Activated CD8-positive, alpha-beta T cell treated with anti-CD3 and anti-CD28 coated beads for 36 hours (primary cell): ENCODE results near the gene MRPS6. TPM values are rescaled to one million over a fixed set of nuclear protein-coding genes. Genes with fewer than 3 reads are reported as not detected.

Source experiments
- ATAC-seq: fragments of 200-7000 bp; cut with Tn5 transposase; one replicate; pipeline ENCODE4 v1.10.0; 2021; ENCODE audit warnings: mild to moderate bottlenecking, moderate library complexity
- CTCF ChIA-PET: fragments of 350-600 bp; sonication (Branson Sonifier 250); formaldehyde crosslinking; loops from one replicate; lab custom pipeline; 2021; ENCODE audit warnings: antibody characterized with exemption; lab: Charles Lee
- POLR2A ChIA-PET: fragments of 350-600 bp; sonication (Branson Sonifier 250); formaldehyde crosslinking; loops from one replicate; lab custom pipeline; 2021; ENCODE audit warnings: antibody characterized with exemption; lab: Charles Lee
- DNase-seq: peaks from one replicate; pipeline ENCODE4 v3.0.0-alpha.2; 2020
- H3K27ac Mint-ChIP-seq: one replicate; pipeline ENCODE4 v1.8.0; 2021; ENCODE audit warnings: mild to moderate bottlenecking, mixed read lengths
- H3K27me3 Mint-ChIP-seq: one replicate; pipeline ENCODE4 v1.8.0; 2021; ENCODE audit warnings: mixed read lengths
- H3K36me3 Mint-ChIP-seq: one replicate; pipeline ENCODE4 v1.8.0; 2021; ENCODE audit warnings: low read depth, mixed read lengths
- H3K4me1 Mint-ChIP-seq: one replicate; pipeline ENCODE4 v1.8.0; 2021; ENCODE audit warnings: low read depth, mixed read lengths
- H3K4me3 Mint-ChIP-seq: one replicate; pipeline ENCODE4 v1.8.0; 2021; ENCODE audit warnings: mild to moderate bottlenecking, moderate library complexity, mixed read lengths
- H3K9me3 Mint-ChIP-seq: one replicate; pipeline ENCODE4 v1.8.0; 2021; ENCODE audit warnings: mixed read lengths
- CTCF ChIP-seq: fragments of 200-600 bp; IDR thresholded peaks from one replicate; pipeline ENCODE4 v1.8.0; 2022; ENCODE audit warnings: antibody characterized with exemption, mild to moderate bottlenecking
- intact Hi-C: fragments of 100-400 bp; cut with micrococcal nuclease; formaldehyde crosslinking; loops from one replicate; pipeline ENCODE4 v1.10.0; 2022
- total RNA-seq, 2 experiments: library from RNA; stranded (reverse); gene quantifications; one replicate each; pipeline ENCODE4 v1.2.3, GENCODE V29; 2021

Gene MRPS6
- total RNA-seq, 2 experiments from 2014 or later, result 93.9 to 95.2 TPM

- POLR2A ChIA-PET, result interaction anchor here (1.4 kb wide), 2 partner anchors 8 to 97 kb away, joined by 3 read pairs; no protein-coding TSS in a partner anchor
Measured at GRCh38 chr21:34077888-34078287, 4.5 kb downstream of the MRPS6 start.

GRCh38 chr21:34078915-34079314, 5.5 kb downstream of the MRPS6 start:
- Mint-ChIP-seq H3K27me3 (no peaks in the 10 kb centered on the region), H3K9me3 (no peaks in the 10 kb centered on the region), H3K27ac (peak overlapping the region; percentile 92), H3K4me1 (peaks cover 88% of the 10 kb centered on the region), H3K36me3 (peaks cover 84% of the 10 kb centered on the region), H3K4me3 (peak overlapping the region; percentile 65)
- intact Hi-C loops, result loop anchor here (5.0 kb wide), 3 partner anchors 48 to 132 kb away; no protein-coding TSS in a partner anchor
- ATAC-seq (peak; percentile 15), DNase-seq (peak; percentile 62)
- no peak for TF ChIP-seq CTCF
- ChIA-PET CTCF (interaction anchor here (2.1 to 6.6 kb wide), 2 partner anchors 12 to 155 kb away, joined by 6 to 57 read pairs; no protein-coding TSS in a partner anchor), POLR2A (interaction anchor here (0.6 kb wide), 1 partner anchor 145 kb away, joined by 3 read pairs; no protein-coding TSS in a partner anchor)

More at GRCh38 chr21:34077888-34078287, 4.5 kb downstream of the MRPS6 start:
- Mint-ChIP-seq H3K36me3 (peaks cover 76% of the 10 kb centered on the region), H3K4me1 (peaks cover 78% of the 10 kb centered on the region), H3K27me3 (no peaks in the 10 kb centered on the region), H3K27ac (peak overlapping the region; percentile 92), H3K4me3 (peak overlapping the region; percentile 65), H3K9me3 (no peaks in the 10 kb centered on the region)
- DNase-seq, result no peak
- ATAC-seq, result peak; percentile 18
- intact Hi-C loops, result loop anchor here (5.0 kb wide), 3 partner anchors 49 to 131 kb away; no protein-coding TSS in a partner anchor
- CTCF ChIA-PET, result interaction anchor here (0.9 to 6.6 kb wide), 4 partner anchors 13 to 154 kb away, joined by 4 to 57 read pairs (median 5); no protein-coding TSS in a partner anchor
- TF ChIP-seq CTCF, result no peak

- CTCF ChIA-PET, result interaction anchor here (1.1 to 6.5 kb wide), 2 partner anchors 10 to 157 kb away, joined by 3 to 30 read pairs; no protein-coding TSS in a partner anchor
- Mint-ChIP-seq H3K27me3 (no peaks in the 10 kb centered on the region), H3K4me3 (no peak overlapping the region), H3K9me3 (no peaks in the 10 kb centered on the region), H3K36me3 (peaks cover 78% of the 10 kb centered on the region), H3K27ac (peak overlapping the region; percentile 75), H3K4me1 (peaks cover 89% of the 10 kb centered on the region)
- DNase-seq (no peak), ATAC-seq (no peak)
- intact Hi-C loops, result no loop called here
- TF ChIP-seq CTCF, result no peak
- POLR2A ChIA-PET, result no interaction called here
Measured at GRCh38 chr21:34080710-34081109, 7.3 kb downstream of the MRPS6 start.

GRCh38 chr21:34082769-34083168, 9.4 kb downstream of the MRPS6 start:
- Mint-ChIP-seq H3K36me3 (peaks cover 65% of the 10 kb centered on the region), H3K27ac (peak overlapping the region; percentile 39), H3K9me3 (no peaks in the 10 kb centered on the region), H3K27me3 (no peaks in the 10 kb centered on the region), H3K4me1 (peaks cover 72% of the 10 kb centered on the region), H3K4me3 (no peak overlapping the region)
- ChIA-PET POLR2A (interaction anchor here (0.5 kb wide), 1 partner anchor 24 kb away, joined by 3 read pairs; no protein-coding TSS in a partner anchor), CTCF (interaction anchor here (0.8 to 6.5 kb wide), 3 partner anchors 10 to 160 kb away, joined by 3 to 30 read pairs (median 7); no protein-coding TSS in a partner anchor)
- no peak for ATAC-seq
- no peak for TF ChIP-seq CTCF
- intact Hi-C loops, result no loop called here
- no peak for DNase-seq

GRCh38 chr21:34083357-34083756, 10.0 kb downstream of the MRPS6 start:
- no peak for TF ChIP-seq CTCF
- Mint-ChIP-seq H3K36me3 (peaks cover 59% of the 10 kb centered on the region), H3K27me3 (no peaks in the 10 kb centered on the region), H3K9me3 (no peaks in the 10 kb centered on the region), H3K27ac (peak overlapping the region; percentile 6), H3K4me1 (peaks cover 66% of the 10 kb centered on the region), H3K4me3 (no peak overlapping the region)
- DNase-seq, result no peak
- CTCF ChIA-PET, result interaction anchor here (1.2 to 6.5 kb wide), 3 partner anchors 9 to 159 kb away, joined by 3 to 30 read pairs (median 7); no protein-coding TSS in a partner anchor
- POLR2A ChIA-PET, result interaction anchor here (0.5 kb wide), 1 partner anchor 23 kb away, joined by 3 read pairs; no protein-coding TSS in a partner anchor
- intact Hi-C loops, result no loop called here
- no peak for ATAC-seq
